SU-DHL-6 (cell line): ENCODE data around the gene C2orf80.

Experiments used
- EZH2phosphoT487 ChIP-seq: fragments of 200-600 bp; sonication (generic), shearing (Covaris generic); conservative IDR thresholded peaks from 2 replicates; pipeline ENCODE4 v1.6.1; 2018; ENCODE audit warnings: mild to moderate bottlenecking, antibody characterized with exemption, low read length, moderate library complexity, mixed read lengths
- TF ChIP-seq, protein P1 (sequence below): fragments of 200-600 bp; sonication (generic); IDR thresholded peaks from one replicate; pipeline ENCODE4 v1.5.1; 2017; ENCODE audit warnings: antibody characterized with exemption, mild to moderate bottlenecking, low read length, moderate library complexity; ENCODE audit not compliant: insufficient read depth, poor library complexity, severe bottlenecking

DNA sequence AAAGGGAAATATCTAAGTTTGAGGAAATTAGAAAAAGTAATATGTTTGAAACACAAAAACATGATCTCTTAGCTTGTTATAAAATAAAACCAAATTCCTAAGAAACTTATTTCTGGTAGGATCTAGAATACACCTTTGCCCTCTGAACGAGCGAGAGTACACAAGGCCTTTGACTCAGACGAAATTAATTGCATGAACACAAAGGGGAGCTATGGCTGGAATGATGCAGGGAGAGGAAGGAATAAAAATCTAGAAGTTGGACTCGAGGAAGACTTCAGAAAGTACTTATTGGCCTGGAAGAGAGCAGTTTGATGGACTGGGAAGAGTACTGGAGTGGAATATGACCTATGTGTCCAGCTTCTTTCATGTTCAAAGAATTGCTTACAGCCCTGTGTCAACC, 64.6 kb downstream of the C2orf80 start:
- TF ChIP-seq, protein P1, sequence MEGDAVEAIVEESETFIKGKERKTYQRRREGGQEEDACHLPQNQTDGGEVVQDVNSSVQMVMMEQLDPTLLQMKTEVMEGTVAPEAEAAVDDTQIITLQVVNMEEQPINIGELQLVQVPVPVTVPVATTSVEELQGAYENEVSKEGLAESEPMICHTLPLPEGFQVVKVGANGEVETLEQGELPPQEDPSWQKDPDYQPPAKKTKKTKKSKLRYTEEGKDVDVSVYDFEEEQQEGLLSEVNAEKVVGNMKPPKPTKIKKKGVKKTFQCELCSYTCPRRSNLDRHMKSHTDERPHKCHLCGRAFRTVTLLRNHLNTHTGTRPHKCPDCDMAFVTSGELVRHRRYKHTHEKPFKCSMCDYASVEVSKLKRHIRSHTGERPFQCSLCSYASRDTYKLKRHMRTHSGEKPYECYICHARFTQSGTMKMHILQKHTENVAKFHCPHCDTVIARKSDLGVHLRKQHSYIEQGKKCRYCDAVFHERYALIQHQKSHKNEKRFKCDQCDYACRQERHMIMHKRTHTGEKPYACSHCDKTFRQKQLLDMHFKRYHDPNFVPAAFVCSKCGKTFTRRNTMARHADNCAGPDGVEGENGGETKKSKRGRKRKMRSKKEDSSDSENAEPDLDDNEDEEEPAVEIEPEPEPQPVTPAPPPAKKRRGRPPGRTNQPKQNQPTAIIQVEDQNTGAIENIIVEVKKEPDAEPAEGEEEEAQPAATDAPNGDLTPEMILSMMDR: no peak
- TF ChIP-seq EZH2phosphoT487: no peak
